ENCODE results near the gene CCDC78. TPM values are rescaled to one million over a fixed set of nuclear protein-coding genes. Genes with fewer than 3 reads are reported as not detected.
"Not testable (repeated sequence)": the region's sequence is repeated elsewhere in the genome, so short reads cannot be mapped to it uniquely, and the experiment has no call there.

Gene CCDC78
- total RNA-seq, 1 experiment from 2014 or later = 5.0 TPM

GRCh38 chr16:764848-765487, 38.7 kb upstream of the CCDC78 start:
- Histone ChIP-seq H3K4me3 (no peak overlapping the region), H3K4me1 (no peaks in the 10 kb centered on the region), H3K27me3 (peaks cover 27% of the 10 kb centered on the region), H3K9me3 (replicated peaks) (no peaks in the 10 kb centered on the region), H3K36me3 (no peaks in the 10 kb centered on the region), H3K27ac (no peak overlapping the region)
- DNase-seq = no peak

DNA sequence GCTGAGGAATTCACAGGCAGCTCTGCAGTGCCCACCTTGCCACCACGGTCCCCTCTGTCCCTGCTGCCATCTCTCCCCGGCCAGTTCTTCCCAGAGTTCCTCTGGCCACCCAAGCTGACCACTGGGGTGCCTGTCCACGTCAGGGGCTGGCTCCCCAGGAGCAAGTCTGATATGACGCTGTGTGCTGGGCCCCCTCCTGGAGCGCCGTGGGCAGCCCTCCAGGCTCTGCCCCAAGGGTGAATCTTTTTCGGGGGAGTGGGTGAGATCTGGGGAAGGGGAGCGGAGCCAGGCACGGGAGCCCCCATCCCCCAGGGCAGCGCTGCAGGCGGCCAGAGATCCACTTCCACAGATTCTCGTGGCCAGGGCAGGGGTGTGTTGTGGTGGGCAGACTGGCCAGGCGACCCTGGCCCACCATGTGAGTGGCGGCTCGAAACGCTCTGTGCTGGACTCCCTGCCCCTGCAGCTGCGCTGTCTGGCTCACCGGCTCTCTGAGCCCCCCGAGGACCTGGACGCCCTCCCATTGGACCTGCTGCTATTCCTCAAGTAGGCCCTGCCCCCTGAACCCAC, 38.0 kb upstream of the CCDC78 start:
- Histone ChIP-seq H3K27me3 (peaks cover 29% of the 10 kb centered on the region), H3K9me3 (replicated peaks) (no peaks in the 10 kb centered on the region), H3K36me3 (no peaks in the 10 kb centered on the region), H3K4me3 (no peak overlapping the region), H3K4me1 (no peaks in the 10 kb centered on the region), H3K27ac (no peak overlapping the region)
- no peak for DNase-seq

DNA sequence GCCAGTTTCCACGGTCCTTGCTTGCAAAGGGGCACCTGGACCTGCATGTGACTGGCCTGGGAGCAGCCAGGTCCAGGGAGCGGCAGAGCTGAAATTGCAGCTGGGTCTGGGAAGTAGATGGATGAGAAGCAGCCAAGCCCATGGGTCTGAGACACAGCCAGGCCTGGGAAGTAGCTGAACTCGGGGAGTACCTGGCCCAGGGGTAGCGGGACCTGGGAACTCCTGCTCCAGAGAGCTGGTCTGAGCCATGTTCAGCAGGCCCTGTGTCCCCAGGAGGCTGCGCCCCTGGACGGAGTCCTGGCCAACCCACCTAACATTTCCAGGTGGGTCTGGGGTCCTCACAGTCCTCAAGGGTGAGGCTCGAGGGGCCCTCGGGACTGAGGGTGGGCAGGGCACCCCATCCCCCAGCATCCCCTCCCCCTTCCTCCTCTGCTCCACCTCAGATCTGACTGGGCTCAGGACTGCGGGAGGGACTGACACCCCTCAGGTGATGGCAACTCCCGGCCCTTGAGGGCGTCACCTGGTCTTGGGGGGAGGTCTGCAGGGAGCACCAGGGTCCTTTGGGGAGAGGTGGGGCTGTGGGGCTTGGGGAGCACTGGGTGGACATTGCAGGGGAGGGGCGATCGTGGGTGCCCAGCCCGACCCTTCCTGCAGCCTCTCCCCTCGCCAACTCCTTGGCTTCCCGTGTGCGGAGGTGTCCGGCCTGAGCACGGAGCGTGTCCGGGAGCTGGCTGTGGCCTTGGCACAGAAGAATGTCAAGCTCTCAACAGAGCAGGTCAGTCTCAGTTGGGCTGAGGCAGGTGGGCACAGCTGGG, 37.3 kb upstream of the CCDC78 start:
- no peaks in the 10 kb centered on the region for H3K9me3 ChIP-seq (replicated peaks)
- H3K27me3 ChIP-seq = peaks cover 29% of the 10 kb centered on the region
- no peak for DNase-seq
- no peaks in the 10 kb centered on the region for H3K4me1 ChIP-seq
- no peaks in the 10 kb centered on the region for H3K36me3 ChIP-seq
- no peak overlapping the region for H3K27ac ChIP-seq
- H3K4me3 ChIP-seq = no peak overlapping the region

DNA sequence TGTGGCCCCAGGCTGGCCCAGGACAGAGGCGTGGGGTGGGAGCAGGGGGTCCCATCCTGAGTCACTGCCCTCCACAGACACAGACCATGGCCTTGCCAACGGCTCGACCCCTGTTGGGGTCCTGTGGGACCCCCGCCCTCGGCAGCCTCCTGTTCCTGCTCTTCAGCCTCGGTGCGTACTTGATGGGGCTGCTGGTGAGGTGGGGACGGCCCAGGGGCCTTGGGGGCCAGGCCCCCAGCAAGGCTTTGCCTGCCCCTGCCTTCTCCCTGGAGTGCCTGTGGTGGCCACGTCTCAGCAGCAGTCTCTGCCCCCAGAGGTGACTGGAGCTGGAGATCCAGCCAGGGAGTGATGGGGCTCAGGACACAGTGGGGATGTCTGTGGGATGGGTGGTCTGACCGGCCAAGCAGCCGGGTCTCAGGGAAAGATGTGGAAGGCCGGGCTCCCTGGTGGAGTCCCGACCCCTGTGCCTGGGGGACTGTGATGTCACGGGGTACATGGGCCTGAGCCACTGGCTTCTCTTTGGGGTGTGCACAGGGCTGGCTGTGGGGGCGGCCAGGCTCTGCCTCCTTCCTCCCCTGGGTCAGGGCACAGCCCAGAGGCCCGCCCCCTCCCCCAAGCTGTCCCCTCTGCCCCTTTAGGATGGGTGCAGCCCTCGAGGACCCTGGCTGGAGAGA, 36.5 kb upstream of the CCDC78 start:
- H3K4me1 ChIP-seq = no peaks in the 10 kb centered on the region

GRCh38 chr16:761625-762513, 35.6 kb upstream of the CCDC78 start:
- no peak for DNase-seq
- Histone ChIP-seq H3K4me3 (no peak overlapping the region), H3K36me3 (no peaks in the 10 kb centered on the region), H3K27ac (no peak overlapping the region), H3K27me3 (peaks cover 29% of the 10 kb centered on the region), H3K9me3 (replicated peaks) (no peaks in the 10 kb centered on the region), H3K4me1 (no peaks in the 10 kb centered on the region)

More for the DNA sequence above, 36.5 kb upstream of the CCDC78 start:
- no peak for DNase-seq
- Histone ChIP-seq H3K4me3 (no peak overlapping the region), H3K9me3 (replicated peaks) (no peaks in the 10 kb centered on the region), H3K27me3 (peaks cover 29% of the 10 kb centered on the region), H3K36me3 (no peaks in the 10 kb centered on the region), H3K27ac (no peak overlapping the region)

- Histone ChIP-seq H3K4me3 (no peak within 1 kb of the TSS), H3K9me3 (replicated peaks) (no peaks in the 10 kb centered on the region), H3K4me1 (no peaks in the 10 kb centered on the region), H3K27me3 (peaks cover 29% of the 10 kb centered on the region), H3K27ac (no peak within 1 kb of the TSS), H3K36me3 (no peaks in the 10 kb centered on the region)
- no peak for DNase-seq
These were observed 34.5 kb upstream of the CCDC78 start, which contains the start of gene MSLN for GRCh38 chr16:760545-761343. Gene MSLN, plus strand, starts transcription at chr16:760734. Its CDS starts 1,947 bp downstream, at chr16:762681.

DNA sequence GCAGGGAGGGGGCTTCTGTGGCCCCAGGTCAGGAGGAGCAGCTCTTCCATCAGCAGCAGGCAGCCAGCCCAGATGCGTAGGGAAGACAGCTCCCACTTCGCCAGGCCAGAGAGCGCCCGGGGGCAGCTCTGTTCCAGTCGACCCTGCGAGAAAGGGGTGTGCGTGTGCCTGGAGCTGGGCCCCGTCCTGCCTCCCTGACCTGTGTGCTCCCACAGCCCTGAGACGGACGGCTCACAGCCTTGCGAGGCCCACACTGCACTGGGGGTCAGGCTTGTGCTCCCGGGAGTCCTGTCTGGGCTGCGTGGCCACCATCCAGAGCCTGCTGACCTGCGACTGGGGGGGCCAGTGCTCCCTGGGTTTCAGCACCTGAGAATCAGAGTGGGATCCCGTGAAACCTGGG, 33.8 kb upstream of the CCDC78 start:
- no peak for DNase-seq
- H3K4me1 ChIP-seq = no peaks in the 10 kb centered on the region
- no peaks in the 10 kb centered on the region for H3K9me3 ChIP-seq (replicated peaks)
- no peaks in the 10 kb centered on the region for H3K36me3 ChIP-seq
- H3K27ac ChIP-seq = no peak overlapping the region
- H3K27me3 ChIP-seq = peaks cover 29% of the 10 kb centered on the region
- H3K4me3 ChIP-seq = no peak overlapping the region

DNA sequence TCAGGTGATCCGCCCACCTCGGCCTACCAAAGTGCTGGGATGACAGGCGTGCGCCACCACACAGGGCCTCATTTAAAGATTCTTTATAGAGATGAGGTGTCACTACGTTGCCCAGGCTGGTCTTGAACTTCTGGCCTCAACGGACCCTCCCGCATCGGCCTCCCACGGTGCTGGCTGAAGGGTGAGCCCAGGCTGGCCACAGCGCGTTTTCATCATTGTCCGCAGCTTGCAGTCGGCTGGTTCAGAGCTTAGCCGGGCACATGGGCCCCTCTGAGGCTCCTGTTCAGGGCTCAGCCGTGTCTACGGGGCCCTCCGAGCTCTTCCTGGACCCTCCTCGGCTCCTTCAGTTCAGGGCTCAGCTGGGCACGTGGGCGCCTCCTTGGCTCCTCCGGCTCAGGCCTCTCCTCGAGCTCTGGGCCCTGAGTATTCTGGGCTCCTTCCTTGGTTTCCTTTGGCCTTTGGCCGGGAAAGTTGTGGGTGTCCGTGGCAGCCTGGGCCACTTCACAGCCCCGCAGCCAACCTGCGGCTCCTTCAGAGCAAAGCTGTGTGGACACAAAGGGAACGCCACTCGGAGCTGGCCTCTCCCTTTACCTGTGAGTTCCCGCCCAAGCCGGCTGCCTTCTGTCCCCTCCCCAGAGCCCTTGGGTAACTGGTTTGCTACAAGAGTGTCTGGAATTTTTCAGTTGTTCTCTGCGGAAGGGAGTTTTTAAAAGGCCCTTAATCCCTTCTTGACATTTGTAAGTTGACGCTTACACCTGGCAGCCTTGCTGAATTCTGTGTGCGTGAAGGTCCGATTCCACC, 33.1 kb upstream of the CCDC78 start:
- H3K4me3 ChIP-seq = no peak overlapping the region
- no peaks in the 10 kb centered on the region for H3K9me3 ChIP-seq (replicated peaks)
- H3K4me1 ChIP-seq = no peaks in the 10 kb centered on the region
- DNase-seq = no peak
- peaks cover 29% of the 10 kb centered on the region for H3K27me3 ChIP-seq
- no peak overlapping the region for H3K27ac ChIP-seq
- no peaks in the 10 kb centered on the region for H3K36me3 ChIP-seq

DNA sequence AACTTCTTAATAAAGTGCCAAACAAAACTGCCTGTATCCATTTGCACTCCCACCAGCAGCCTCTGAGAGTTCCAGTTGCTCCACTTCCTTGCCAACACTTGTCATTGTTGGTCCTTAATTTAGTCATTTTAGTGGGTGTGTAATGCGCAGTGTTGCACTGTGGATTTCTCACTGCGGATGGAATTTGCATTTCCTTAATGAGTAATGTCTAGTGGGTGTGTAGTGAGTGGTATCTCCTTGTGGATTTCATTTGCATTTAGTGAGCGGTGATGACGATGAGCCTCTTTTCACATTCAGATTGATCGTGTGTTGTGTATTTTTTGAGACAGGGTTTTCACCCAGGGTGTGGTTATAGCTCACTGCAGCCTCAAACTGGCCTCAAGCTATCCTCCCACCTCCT, 30.2 kb upstream of the CCDC78 start:
- Histone ChIP-seq H3K27me3 (peaks cover 31% of the 10 kb centered on the region), H3K4me3 (no peak overlapping the region), H3K27ac (no peak overlapping the region), H3K9me3 (replicated peaks) (no peaks in the 10 kb centered on the region), H3K36me3 (no peaks in the 10 kb centered on the region), H3K4me1 (no peaks in the 10 kb centered on the region)
- DNase-seq = no peak

DNA sequence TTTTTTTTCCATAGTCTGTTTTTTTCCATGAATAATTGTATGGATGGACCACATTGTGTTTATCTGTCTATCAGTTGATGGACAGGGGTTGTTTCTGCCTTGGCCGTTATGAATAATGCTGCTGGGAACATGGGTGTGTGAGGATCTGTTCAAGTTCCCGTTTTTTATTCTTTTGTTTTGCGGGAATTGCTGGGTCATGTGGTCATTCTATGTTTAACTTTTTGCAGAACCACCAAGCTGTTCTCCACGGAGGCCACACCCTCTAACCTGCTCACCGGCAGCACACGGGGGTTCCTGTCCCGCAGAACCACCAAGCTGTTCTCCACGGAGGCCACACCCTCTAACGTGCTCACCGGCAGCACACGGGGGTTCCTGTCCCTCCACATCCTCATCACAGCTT, 28.4 kb upstream of the CCDC78 start:
- DNase-seq = no peak
- no peaks in the 10 kb centered on the region for H3K36me3 ChIP-seq
- H3K9me3 ChIP-seq (replicated peaks) = no peaks in the 10 kb centered on the region
- H3K4me3 ChIP-seq = no peak overlapping the region
- H3K27ac ChIP-seq = no peak overlapping the region
- no peaks in the 10 kb centered on the region for H3K4me1 ChIP-seq
- H3K27me3 ChIP-seq = peaks cover 32% of the 10 kb centered on the region

- not testable (repeated sequence) for DNase-seq; H3K9me3 ChIP-seq (replicated peaks); H3K4me3 ChIP-seq; H3K27ac ChIP-seq; H3K36me3 ChIP-seq; H3K4me1 ChIP-seq
- H3K27me3 ChIP-seq = peaks cover 35% of the 10 kb centered on the region
These were observed 27.9 kb upstream of the CCDC78 start for GRCh38 chr16:754121-754607.

DNA sequence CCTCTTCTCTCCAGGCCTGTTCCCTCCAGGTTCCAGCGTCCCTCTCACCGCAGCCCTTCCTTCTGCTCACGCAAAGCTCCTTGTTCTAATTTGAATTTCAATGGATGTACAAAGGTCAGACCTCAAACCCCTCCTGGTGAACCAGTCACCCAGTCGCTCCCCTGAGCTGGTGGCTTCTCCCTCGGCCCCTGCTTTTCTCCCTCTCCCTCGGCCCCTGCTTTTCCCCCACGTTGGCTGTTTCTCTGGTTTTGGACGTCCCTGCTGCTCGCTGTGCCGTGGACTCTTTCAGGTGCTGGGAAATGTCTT, 25.7 kb upstream of the CCDC78 start:
- H3K27me3 ChIP-seq = peaks cover 54% of the 10 kb centered on the region
- no peaks in the 10 kb centered on the region for H3K9me3 ChIP-seq (replicated peaks)
- H3K4me1 ChIP-seq = no peaks in the 10 kb centered on the region
- H3K27ac ChIP-seq = no peak overlapping the region
- H3K36me3 ChIP-seq = no peaks in the 10 kb centered on the region
- H3K4me3 ChIP-seq = no peak overlapping the region
- DNase-seq = no peak

Measured in SJCRH30 (cell line).